ENCODE data around the gene H2BK1. TPM values are rescaled to one million over a fixed set of nuclear protein-coding genes. Genes with fewer than 3 reads are reported as not detected.

H2BK1 gene
- total and polyA plus RNA-seq, 2 of the 13 experiments (the other 11 are each of a cell fraction or from before 2014, with no cell fraction given): not detected

GRCh38 chr7:151229249-151229648, 19.0 kb upstream of the H2BK1 start:
- no peak overlapping the region for H3K27ac ChIP-seq (ENCODE audit: extremely low read length, insufficient read depth, low read length)
- intact Hi-C loops (cut with micrococcal nuclease; ENCODE audit: unreplicated experiment) (no loop called here), in situ Hi-C loops (cut with HindIII; ENCODE audit: extremely low pct_ligation_motif_present, low pct_unique_long_range_greater_than_20kb) (no loop called here)
- peaks cover 43% of the 10 kb centered on the region for H3K4me1 ChIP-seq (ENCODE audit: insufficient read depth, low read length)
- CTCF ChIA-PET (ENCODE audit: low intra/inter-chr PET ratio, low total read pairs): no interaction called here
- no peaks in the 10 kb centered on the region; a peak in 1 of 5 replicates for H3K27me3 ChIP-seq (ENCODE audit: control insufficient read depth in 1 of 2, insufficient read depth in 2 of 2, low read length in 2 of 2)
- no peak overlapping the region for H3K9ac ChIP-seq (ENCODE audit: insufficient read depth, low read depth, low read length)
- no TSS peak for BruUV-seq (replicated peaks)
- H3K79me2 ChIP-seq (ENCODE audit: insufficient read depth, low read length): peaks cover 33% of the 10 kb centered on the region
- peaks cover 6 to 10% of the 10 kb centered on the region in 2 experiments; a peak in 4 of 5 replicates for H3K36me3 ChIP-seq (replicated peaks in 1 of 2; ENCODE audit: control insufficient read depth in 1 of 2, insufficient read depth in 2 of 2, low read length in 2 of 2)
- DNase-seq (ENCODE audit: low spot score) (no peak), ATAC-seq (no peak), FAIRE-seq (no peak)
- H3K4me2 ChIP-seq (ENCODE audit: low read depth, low read length): no peak overlapping the region
- peaks cover 10% of the 10 kb centered on the region; the same call in 1 of the 2 replicates for H4K20me1 ChIP-seq (ENCODE audit: insufficient read depth, low read length)
- H3K9me3 ChIP-seq (ENCODE audit: low read length): no peaks in the 10 kb centered on the region
- no peak for TF ChIP-seq ELF4 (CRISPR knock-in tag; IDR thresholded peaks at IDR 0.05; ENCODE audit: borderline replicate concordance)
- no peak for TF ChIP-seq ELF3 (CRISPR knock-in tag; IDR thresholded peaks at IDR 0.05)
- TF ChIP-seq RXRA (CRISPR knock-in tag; IDR thresholded peaks at IDR 0.05): no peak
- no peak for TF ChIP-seq ZBTB1 (CRISPR knock-in tag; IDR thresholded peaks at IDR 0.05; ENCODE audit: borderline replicate concordance)
- TF ChIP-seq U2AF1 (optimal IDR thresholded peaks at IDR 0.05; ENCODE audit: low read depth, low read length): no peak
- TF ChIP-seq IRF2 (CRISPR knock-in tag; IDR thresholded peaks at IDR 0.05): no peak
- no peak for TF ChIP-seq ZNF275 (CRISPR knock-in tag; IDR thresholded peaks at IDR 0.05; ENCODE audit: borderline replicate concordance)
- TF ChIP-seq ATAD3A (CRISPR knock-in tag; IDR thresholded peaks at IDR 0.05): no peak
- no peak for TF ChIP-seq HNRNPH1 (optimal IDR thresholded peaks at IDR 0.05; ENCODE audit: low read depth, low read length)
- TF ChIP-seq ZNF839 (CRISPR knock-in tag; IDR thresholded peaks at IDR 0.05; ENCODE audit: borderline replicate concordance): no peak
- H3K4me3 ChIP-seq (replicated peaks in 1 of 3; ENCODE audit: insufficient read depth in 1 of 3, low read depth in 2 of 3, low read length in 3 of 3): no peak overlapping the region
- WGBS (ENCODE audit: low lambda C conversion rate): 87% methylated on average over 10 of the region's 10 CpGs
- no peak overlapping the region for H2AFZ ChIP-seq (ENCODE audit: low read length)
- POLR2A ChIA-PET: no interaction called here
